Fibroblast of skin of right biceps (primary cell): ENCODE data around the gene ZC3H12C.
A peak's percentile ranks its signal among the peaks of the same experiment; 100 is the strongest.
"Not testable (repeated sequence)": the region's sequence is repeated elsewhere in the genome, so short reads cannot be mapped to it uniquely, and the experiment has no call there.

Source experiments
- DNase-seq: peaks from one replicate; pipeline ENCODE4 v3.0.0-alpha.2; 2013

Gene ZC3H12C

DNA sequence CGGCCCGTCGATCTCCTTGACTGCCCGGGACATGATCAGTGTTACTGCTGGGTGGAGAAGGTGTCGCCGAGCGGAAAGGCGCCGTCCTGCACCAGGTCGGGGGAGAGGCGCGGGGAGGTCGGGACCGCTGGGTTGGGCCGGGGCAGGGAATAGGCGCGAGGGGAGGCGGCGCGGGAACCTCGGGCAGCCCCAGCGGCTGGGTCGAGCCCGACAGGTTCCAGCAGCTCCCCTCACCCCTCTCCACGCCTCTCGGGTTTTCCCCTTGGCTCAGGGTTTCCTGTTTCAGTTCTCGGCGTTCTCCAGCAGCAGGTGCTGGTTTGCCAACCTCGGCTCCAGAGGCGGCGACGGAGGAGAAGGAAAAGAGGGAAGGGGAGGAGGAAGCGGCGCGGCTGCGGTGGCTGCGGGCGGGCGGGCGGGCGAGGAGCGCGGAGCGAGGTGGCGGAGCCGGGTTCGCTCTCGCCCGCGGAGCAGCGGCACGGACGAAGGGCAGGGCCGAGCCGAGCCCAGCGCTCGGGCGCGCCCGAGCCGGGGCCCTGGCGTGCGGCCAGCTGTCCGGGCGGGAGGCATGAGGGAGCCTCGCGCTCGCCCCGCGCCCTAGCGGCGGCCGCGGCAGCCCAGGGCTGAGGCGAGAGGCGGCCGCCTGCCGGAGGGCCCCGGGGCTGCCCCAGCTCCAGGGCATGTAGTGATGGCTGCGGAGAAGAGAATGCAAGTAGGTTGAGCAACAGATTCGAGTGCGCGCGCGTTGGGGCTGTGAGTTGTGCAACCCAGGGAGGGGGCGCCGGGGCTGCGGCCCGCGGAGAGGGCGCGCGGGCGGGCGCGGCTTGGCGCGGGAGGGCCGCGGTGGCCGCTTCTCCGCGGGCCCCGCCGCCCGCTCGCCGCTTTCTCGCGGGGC lies at the start of gene ZC3H12C:
Gene ZC3H12C (plus strand): TSS at position 878 of the 892 bp plus-strand sequence. CDS start 20 bp downstream, outside the sequence.
- peak; percentile 86 for DNase-seq

- no peak for DNase-seq
Measured at GRCh38 chr11:110044226-110044968, 48.8 kb upstream of the ZC3H12C start.

GRCh38 chr11:110046775-110047380 lies 46.3 kb upstream of the ZC3H12C start:
- DNase-seq: no peak

DNA sequence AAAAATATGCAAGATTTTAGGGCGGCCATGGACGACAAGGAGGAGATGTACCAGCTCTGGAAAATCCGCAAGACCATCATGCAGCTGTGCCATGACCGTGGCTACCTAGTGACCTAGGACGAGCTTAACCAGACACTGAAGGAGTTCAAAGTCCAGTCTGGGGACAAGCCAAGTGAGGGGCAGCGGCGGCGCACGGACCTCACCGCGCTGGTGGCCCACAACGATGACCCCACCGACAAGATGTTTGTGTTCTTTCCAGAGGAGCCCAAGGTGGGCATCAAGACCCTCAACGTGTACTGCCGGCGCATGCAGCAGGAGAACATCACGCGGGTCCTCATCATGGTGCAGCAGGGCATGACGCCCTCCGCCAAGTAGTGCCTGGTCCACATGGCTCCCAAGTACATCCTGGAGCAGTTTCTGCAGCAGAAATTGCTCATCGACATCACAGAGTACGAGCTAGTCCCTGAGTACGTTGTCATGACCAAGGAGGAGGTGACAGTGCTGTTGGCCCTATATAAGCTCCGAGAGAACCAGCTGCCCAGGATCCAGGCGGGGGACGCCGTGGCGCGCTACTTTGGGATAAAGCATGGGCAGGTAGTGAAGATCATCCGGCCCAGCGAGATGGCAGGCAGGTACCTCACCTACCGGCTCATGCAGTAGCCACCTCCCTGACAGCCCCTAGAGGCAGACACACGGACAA lies 43.5 kb upstream of the ZC3H12C start:
- no peak for DNase-seq

DNA sequence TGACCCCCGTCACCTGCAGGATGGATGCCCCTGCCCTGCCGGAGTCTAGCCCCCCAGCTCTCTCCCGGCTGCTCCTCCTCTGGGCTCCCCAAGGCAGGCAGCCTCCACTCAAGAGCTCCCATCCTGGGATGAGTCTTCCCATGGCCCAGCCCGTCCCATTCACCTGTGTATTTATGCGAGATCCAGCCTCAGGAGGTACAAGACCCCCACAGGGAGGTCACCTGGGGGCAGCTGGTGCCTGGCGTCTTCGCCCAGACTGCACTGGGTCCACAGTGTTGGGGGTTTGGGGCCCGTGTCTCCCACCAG lies 43.0 kb upstream of the ZC3H12C start:
- no peak for DNase-seq

GRCh38 chr11:110053848-110054414 lies 39.3 kb upstream of the ZC3H12C start:
- no peak for DNase-seq

DNA sequence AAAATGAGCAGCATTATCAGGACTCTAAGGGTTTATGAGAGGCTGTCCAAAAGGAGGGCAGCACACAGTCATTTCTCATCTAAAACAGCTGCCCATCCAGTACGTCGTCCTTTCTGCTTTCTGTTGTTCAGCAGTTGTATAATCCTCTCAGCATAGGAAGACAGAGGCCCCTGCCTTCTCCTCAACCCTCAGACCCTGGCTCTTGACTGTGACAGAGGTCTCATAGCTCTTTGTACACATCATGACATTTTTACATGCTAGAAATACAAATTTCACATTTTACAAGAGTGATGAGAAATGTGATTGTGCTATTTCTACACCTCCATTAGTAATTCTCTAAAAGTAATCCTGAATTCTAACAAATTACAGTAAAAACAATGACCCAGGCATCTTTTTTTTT lies 36.2 kb upstream of the ZC3H12C start:
- DNase-seq: no peak

GRCh38 chr11:110059706-110060463 lies 33.3 kb upstream of the ZC3H12C start:
- DNase-seq: peak; percentile 67

DNA sequence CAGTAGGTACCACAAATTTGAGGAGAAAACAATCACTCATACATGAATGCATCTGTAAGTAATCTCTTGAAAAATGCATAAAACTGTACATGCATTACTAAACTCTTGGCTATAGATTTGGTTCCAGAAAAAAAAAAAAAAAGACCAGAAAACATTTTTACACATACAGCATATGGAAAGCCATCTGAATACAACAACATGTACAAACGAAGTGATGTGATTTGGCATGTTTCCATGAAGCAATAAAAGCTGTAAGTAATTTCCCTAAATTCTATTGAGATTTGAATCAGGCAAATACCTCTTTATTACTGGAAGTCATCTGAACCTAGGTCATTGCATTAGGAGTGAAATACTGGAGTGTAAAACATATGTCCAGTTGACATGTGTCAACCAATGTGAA lies 31.9 kb upstream of the ZC3H12C start:
- no peak for DNase-seq

DNA sequence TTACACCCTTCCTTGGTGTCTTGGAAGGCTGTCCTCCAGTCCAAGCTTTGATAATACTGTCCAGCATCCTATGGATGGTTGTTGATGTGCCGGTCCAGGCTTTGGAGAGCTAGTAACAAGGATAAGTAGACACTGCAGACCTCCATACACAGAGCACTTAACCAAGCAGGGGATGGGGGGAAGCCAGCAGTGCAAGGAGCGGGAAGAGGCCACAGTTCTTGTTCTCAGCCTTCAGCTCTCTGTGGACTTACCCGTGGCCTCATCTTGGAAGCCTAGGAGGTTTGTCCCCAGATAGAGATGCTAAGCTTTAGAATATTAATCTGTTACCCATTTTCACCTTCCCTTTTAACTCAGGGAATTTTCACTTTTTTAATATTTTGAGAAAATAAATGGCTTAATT lies 30.9 kb upstream of the ZC3H12C start:
- DNase-seq: no peak

- no peak for DNase-seq
Measured at GRCh38 chr11:110065189-110065588, 28.0 kb upstream of the ZC3H12C start.

- DNase-seq: not testable (repeated sequence)
Measured at GRCh38 chr11:110068001-110068400, 25.2 kb upstream of the ZC3H12C start.

DNA sequence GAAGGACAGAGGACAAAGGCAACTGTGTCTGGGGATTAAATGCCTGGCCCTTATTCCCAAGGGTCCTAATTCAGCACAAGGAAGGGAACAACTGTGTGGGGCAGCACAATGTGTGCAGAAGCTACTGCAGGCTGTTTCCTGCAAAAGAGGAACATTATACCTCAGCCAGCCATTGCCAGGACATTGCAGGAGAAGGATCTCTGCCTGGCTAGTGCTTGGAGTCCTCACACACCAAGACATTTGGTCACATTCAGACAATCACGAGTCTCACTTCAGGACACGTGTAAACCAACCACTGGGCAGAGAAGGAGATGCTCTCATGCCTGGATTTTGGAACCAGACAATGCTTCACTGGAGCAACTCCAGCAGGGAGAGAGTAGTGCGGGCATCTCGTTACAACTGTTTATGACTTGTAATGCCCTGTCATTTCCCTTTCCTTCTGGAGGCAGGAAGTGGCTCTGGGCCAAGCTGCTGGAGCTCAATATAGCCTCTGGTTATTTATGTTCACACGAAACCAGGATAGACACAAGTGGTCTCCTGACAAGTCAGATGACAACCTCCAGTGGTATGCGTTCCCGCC lies 23.9 kb upstream of the ZC3H12C start:
- DNase-seq: peak; percentile 89

- no peak for DNase-seq
Measured at GRCh38 chr11:110070176-110070575, 23.0 kb upstream of the ZC3H12C start.

DNA sequence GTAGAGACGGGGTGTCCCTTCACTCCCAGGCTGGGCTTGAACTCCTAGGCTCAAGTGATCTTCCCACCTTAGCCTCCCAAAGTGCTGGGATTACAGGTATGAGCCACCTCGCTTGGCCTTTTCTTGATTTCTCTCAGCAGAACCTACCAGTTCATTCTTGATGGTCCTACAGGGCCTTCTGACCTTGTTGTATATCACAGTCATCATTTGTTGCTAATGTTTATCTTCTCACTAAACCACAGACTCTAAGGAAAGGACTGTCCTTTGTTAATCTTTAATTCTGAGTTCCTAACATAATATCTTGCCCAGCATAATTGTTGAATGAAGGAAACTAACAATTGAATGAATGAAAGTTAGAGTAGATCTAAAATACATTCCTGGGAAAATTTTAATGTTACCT lies 22.0 kb upstream of the ZC3H12C start:
- DNase-seq: no peak

- DNase-seq: no peak
Measured at GRCh38 chr11:110072930-110073329, 20.3 kb upstream of the ZC3H12C start.

GRCh38 chr11:110074499-110074898 lies 18.7 kb upstream of the ZC3H12C start:
- no peak for DNase-seq

DNA sequence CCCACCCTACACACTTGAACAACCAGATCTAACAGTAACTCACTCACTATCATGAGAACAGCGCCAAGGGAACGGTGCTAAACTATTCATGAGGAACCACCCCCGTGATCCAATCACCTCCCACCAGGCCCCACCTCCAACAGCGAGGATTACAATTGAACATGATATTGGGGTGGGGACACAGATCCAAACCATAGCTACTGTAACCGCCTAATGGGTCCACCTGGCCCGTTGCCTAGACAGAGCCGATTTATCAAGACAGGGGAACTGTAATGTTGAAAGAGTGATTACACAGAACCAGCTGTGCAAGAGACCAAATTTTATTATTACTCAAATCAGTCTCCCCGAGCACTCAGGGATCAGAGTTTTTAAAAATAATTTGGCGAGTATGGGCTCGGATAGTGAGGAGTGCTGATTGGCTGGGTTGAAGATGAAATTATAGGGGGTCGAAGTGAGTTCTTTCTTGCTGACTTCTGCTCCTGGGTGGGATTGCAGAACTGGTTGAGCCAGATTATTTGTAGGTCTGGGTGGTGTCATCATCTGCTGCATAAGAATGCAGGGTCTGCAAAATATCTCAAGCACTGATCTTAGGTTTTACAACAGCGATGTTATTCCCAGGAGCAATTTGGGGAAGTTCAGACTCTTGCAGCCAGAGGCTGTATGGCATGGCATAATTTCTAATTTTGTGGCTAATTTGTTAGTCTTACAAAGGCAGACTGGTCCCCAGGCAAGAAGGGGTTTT lies 17.9 kb upstream of the ZC3H12C start:
- peak; percentile 66 for DNase-seq

DNA sequence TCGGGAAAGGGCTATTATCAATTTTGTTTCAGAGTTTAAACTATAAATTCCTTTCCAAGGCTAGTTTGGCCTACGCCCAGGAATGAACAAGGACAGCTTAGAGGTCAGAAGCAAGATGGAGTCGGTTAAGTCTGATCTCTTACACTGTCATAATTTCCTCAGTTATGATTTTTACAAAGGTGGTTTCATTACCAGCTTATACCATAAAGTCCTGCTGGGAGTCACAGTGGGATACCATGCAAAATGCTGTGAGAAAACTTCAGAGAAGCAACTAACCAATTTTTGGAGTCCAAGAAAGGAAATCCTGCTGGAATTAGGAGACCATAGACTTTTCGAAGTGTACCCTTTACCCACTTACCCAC lies 17.4 kb upstream of the ZC3H12C start:
- no peak for DNase-seq

DNA sequence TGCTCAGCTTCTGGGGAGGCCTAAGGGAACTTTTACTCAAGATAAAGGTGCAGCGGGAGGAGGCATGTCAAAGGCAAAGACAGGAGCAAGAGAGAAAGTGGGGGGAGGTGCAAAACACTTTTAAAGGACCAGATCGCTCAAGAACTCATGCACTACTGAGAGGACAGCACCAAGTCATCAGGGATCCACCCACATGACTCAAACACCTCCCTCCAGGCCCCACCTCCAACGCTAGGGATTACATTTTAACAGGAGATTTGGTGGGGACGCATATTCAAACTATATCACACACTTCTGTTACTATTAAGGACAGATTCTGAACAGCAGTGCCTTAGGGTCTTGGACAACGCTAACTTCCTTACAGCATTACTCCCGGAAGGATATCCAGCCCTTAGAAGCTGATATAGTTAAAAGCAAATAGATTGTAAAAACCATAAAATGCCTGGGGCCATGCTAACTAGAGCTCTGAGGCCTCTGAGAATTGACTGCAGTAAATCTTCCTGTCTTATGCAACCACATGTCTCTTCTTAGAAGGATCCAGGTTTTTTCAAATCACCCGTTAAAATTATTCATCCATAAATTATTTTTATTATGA lies 16.7 kb upstream of the ZC3H12C start:
- DNase-seq: peak; percentile 51

DNA sequence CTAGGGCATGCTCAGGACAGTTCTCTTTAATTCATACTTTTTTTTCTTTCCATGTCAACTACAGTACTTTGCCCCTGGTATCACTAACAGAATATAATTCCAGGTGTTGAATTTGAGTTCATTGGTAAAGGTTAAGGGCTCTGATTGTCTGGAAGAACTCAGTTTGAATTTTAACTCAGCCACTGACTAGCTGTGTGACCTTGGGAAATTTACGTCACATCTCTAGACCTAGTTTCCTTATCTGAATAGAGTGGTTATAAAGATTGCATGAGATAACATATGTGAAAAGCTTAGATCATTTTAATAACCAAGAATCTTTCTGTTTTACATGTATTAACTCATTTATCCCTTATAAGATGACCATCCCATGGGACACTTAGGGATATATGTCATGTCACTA lies 15.8 kb upstream of the ZC3H12C start:
- no peak for DNase-seq
